HCT116 (cell line): ENCODE results near the gene SMTNL2. TPM values are rescaled to one million over a fixed set of nuclear protein-coding genes. Genes with fewer than 3 reads are reported as not detected.

Source experiments
- ATAC-seq: fragments of 200-7000 bp; cut with Tn5 transposase; 2 replicates; pipeline ENCODE4 v1.9.1; 2020; ENCODE audit warnings: mild to moderate bottlenecking, moderate library complexity
- BruUV-seq: library from RNA; stranded (reverse); fragments of 400-500 nt; replicated peaks from 2 replicates; lab custom pipeline; 2021; lab: Mats Ljungman, UMichigan
- CTCF ChIA-PET: fragments of 300-600 bp; sonication (Branson Sonifier 250); formaldehyde crosslinking; loops from one replicate; lab custom pipeline; 2021; ENCODE audit warnings: antibody characterized with exemption; lab: Charles Lee
- POLR2A ChIA-PET: fragments of 300-600, 350-600 bp; sonication (Branson Sonifier 250); formaldehyde crosslinking; loops from one replicate; lab custom pipeline; 2021; ENCODE audit warnings: antibody characterized with exemption; lab: Charles Lee
- RAD21 ChIA-PET, 2 experiments: fragments of 300-600 bp; sonication (Branson Sonifier 250); formaldehyde crosslinking; loops; one replicate each; lab custom pipeline; 2023; ENCODE audit warnings: low total read pairs in 2 of 2; ENCODE audit not compliant: uncharacterized antibody in 2 of 2, unreplicated experiment in 2 of 2, low non-redundant PET in 1 of 2; lab: Charles Lee
- DNase-seq: peaks from one replicate; pipeline ENCODE4 v3.0.0-alpha.2; 2010; ENCODE audit warnings: low read depth, low spot score
- H2AFZ ChIP-seq: fragments of 200-600 bp; shearing (Covaris generic), sonication (generic); 2 replicates; pipeline ENCODE4 v1.6.1; 2017; ENCODE audit warnings: low read depth, mixed run types, mixed read lengths, antibody characterized with exemption, low read length; ENCODE audit not compliant: poor library complexity, severe bottlenecking
- H3K27ac ChIP-seq: 2 replicates; pipeline ENCODE4 v1.5.1; 2012; ENCODE audit warnings: low read depth, low read length
- H3K27me3 ChIP-seq: fragments of 200-600 bp; sonication (generic); 2 replicates; pipeline ENCODE4 v1.6.1; 2016; ENCODE audit warnings: mixed run types, low read length, mixed read lengths; ENCODE audit not compliant: insufficient read depth
- H3K36me3 ChIP-seq, 2 experiments: fragments of 200-500 bp in 1 of 2; fragments of 200-600 bp in 1 of 2; sonication (Bioruptor generic) in 1 of 2; sonication (generic) in 1 of 2; 2 replicates each; pipeline versions ENCODE4 v1.5.1 to v1.6.1; 2014 to 2016; ENCODE audit warnings: low read length in 2 of 2, inconsistent platforms in 1 of 2, mixed read lengths in 1 of 2, mixed run types in 1 of 2; ENCODE audit not compliant: insufficient read depth in 2 of 2, control insufficient read depth in 1 of 2
- H3K4me1 ChIP-seq, 2 experiments: fragments of 200-600 bp in 1 of 2; sonication (generic) in 1 of 2; 2 replicates each; pipeline versions ENCODE4 v1.5.1 to v1.6.1; 2012 to 2017; ENCODE audit warnings: low read length in 2 of 2, inconsistent platforms in 1 of 2, mild to moderate bottlenecking in 1 of 2, mixed read lengths in 1 of 2, mixed run types in 1 of 2, moderate library complexity in 1 of 2; ENCODE audit not compliant: insufficient read depth in 2 of 2, control insufficient read depth in 1 of 2
- H3K4me2 ChIP-seq: fragments of 200-600 bp; sonication (generic); 2 replicates; pipeline ENCODE4 v1.6.1; 2017; ENCODE audit warnings: mixed run types, low read length, mixed read lengths
- H3K4me3 ChIP-seq, 2 experiments: fragments of 200-600 bp in 1 of 2; sonication (generic) in 1 of 2; replicated peaks in 1 of 2; 2 replicates each; pipeline ENCODE4 v1.5.1; 2011 to 2016; ENCODE audit warnings: low read length in 2 of 2, control low read depth in 1 of 2, low read depth in 1 of 2, mild to moderate bottlenecking in 1 of 2, mixed read lengths in 1 of 2, mixed run types in 1 of 2
- H3K79me2 ChIP-seq: fragments of 200-600 bp; sonication (generic); 2 replicates; pipeline ENCODE4 v1.6.1; 2017; ENCODE audit warnings: mild to moderate bottlenecking, mixed run types, low read length, moderate library complexity, mixed read lengths; ENCODE audit not compliant: insufficient read depth
- H3K9ac ChIP-seq: fragments of 200-600 bp; sonication (generic); 2 replicates; pipeline ENCODE4 v1.6.1; 2016; ENCODE audit warnings: low read length, mixed read lengths
- H3K9me2 ChIP-seq: fragments of 200-600 bp; sonication (generic), shearing (Covaris generic); 2 replicates; pipeline ENCODE4 v1.6.1; 2017; ENCODE audit warnings: mixed run types, mild to moderate bottlenecking, moderate library complexity; ENCODE audit not compliant: insufficient read depth
- H3K9me3 ChIP-seq, 2 experiments: fragments of 200-500 bp in 1 of 2; fragments of 200-600 bp in 1 of 2; sonication (Bioruptor generic) in 1 of 2; sonication (generic) in 1 of 2; 2 replicates each; pipeline ENCODE4 v1.6.1; 2014 to 2017; ENCODE audit warnings: low read length in 2 of 2, mixed read lengths in 2 of 2, inconsistent platforms in 1 of 2, low read depth in 1 of 2, mild to moderate bottlenecking in 1 of 2, mixed run types in 1 of 2, moderate library complexity in 1 of 2; ENCODE audit not compliant: control insufficient read depth in 1 of 2, insufficient read depth in 1 of 2
- H4K20me1 ChIP-seq: fragments of 200-600 bp; sonication (generic), shearing (Covaris generic); 2 replicates; pipeline ENCODE4 v1.6.1; 2017; ENCODE audit warnings: mixed run types, mild to moderate bottlenecking, moderate library complexity; ENCODE audit not compliant: insufficient read depth
- CEBPB ChIP-seq: IDR thresholded peaks from 2 replicates; pipeline ENCODE4 v1.6.1; 2012; ENCODE audit warnings: low read depth
- CTCF ChIP-seq, 3 experiments: fragments of 200-600 bp in 1 of 3; sonication (generic) in 1 of 3; IDR thresholded peaks in 2 of 3; conservative IDR thresholded peaks in 1 of 3; 2 replicates each; pipeline ENCODE4 v1.5.1; 2012 to 2017; ENCODE audit warnings: low read depth in 2 of 3, low read length in 2 of 3, antibody characterized with exemption in 1 of 3, borderline replicate concordance in 1 of 3, control low read depth in 1 of 3, mild to moderate bottlenecking in 1 of 3, mixed read lengths in 1 of 3, mixed run types in 1 of 3, moderate library complexity in 1 of 3; ENCODE audit not compliant: insufficient read depth in 1 of 3
- ELF1 ChIP-seq: IDR thresholded peaks from 2 replicates; pipeline ENCODE4 v1.6.1; 2012; ENCODE audit warnings: low read depth, borderline replicate concordance
- EZH2phosphoT487 ChIP-seq: fragments of 200-600 bp; IDR thresholded peaks from 2 replicates; pipeline ENCODE4 v1.6.1; 2018; ENCODE audit warnings: antibody characterized with exemption, borderline replicate concordance
- MAX ChIP-seq: IDR thresholded peaks from 2 replicates; pipeline ENCODE4 v1.6.1; 2012
- POLR2AphosphoS5 ChIP-seq: IDR thresholded peaks from 2 replicates; pipeline ENCODE4 v1.6.1; 2011; ENCODE audit warnings: mild to moderate bottlenecking, low read depth, low read length, moderate library complexity
- RAD21 ChIP-seq: IDR thresholded peaks from 2 replicates; pipeline ENCODE4 v1.6.1; 2012; ENCODE audit warnings: low read depth, mild to moderate bottlenecking
- SP1 ChIP-seq: IDR thresholded peaks from 2 replicates; pipeline ENCODE4 v1.6.1; 2012; ENCODE audit warnings: low read depth
- SRF ChIP-seq: IDR thresholded peaks from 2 replicates; pipeline ENCODE4 v1.6.1; 2012; ENCODE audit warnings: low read depth
- TCF7L2 ChIP-seq: IDR thresholded peaks from 2 replicates; pipeline ENCODE4 v1.7.0; 2011; ENCODE audit warnings: borderline replicate concordance, inconsistent platforms; ENCODE audit not compliant: insufficient read depth, insufficient read length; ENCODE audit errors: extremely low read depth
- YY1 ChIP-seq: IDR thresholded peaks from 2 replicates; pipeline ENCODE4 v1.6.1; 2011; ENCODE audit warnings: low read length, low read depth, moderate library complexity, mild to moderate bottlenecking; ENCODE audit not compliant: insufficient replicate concordance; ENCODE audit errors: extremely low read depth
- ZBTB33 ChIP-seq: IDR thresholded peaks from 2 replicates; pipeline ENCODE4 v1.6.1; 2011; ENCODE audit warnings: mild to moderate bottlenecking, low read length, moderate library complexity; ENCODE audit not compliant: insufficient replicate concordance; ENCODE audit errors: extremely low read depth
- ZFX ChIP-seq: fragments of 450-650 bp; IDR thresholded peaks from 2 replicates; pipeline ENCODE4 v1.6.1; 2017
- ZNF274 ChIP-seq: fragments of 200-500 bp; sonication (Bioruptor generic); IDR thresholded peaks from 2 replicates; pipeline ENCODE4 v1.6.1; 2014; ENCODE audit warnings: mild to moderate bottlenecking, low read depth, low read length, inconsistent platforms
- intact Hi-C: fragments of 100-400 bp; cut with micrococcal nuclease; formaldehyde crosslinking; loops from 2 replicates; pipeline ENCODE4 v1.10.0; 2022
- total RNA-seq: library from RNA; stranded (reverse); gene quantifications from one replicate; pipeline ENCODE4 v1.2.1, GENCODE V29; 2021; ENCODE audit not compliant: unreplicated experiment

SMTNL2 gene
- total RNA-seq, 1 experiment from 2014 or later: 2.3 TPM

GRCh38 chr17:4598776-4599504 lies 14.6 kb downstream of the SMTNL2 start:
- intact Hi-C loops: no loop called here
- H3K27me3 ChIP-seq: no peaks in the 10 kb centered on the region
- no peaks in the 10 kb centered on the region for H3K79me2 ChIP-seq
- no peaks in the 10 kb centered on the region for H4K20me1 ChIP-seq
- RAD21 ChIA-PET: no interaction called here
- DNase-seq: no peak
- no peak overlapping the region for H3K4me3 ChIP-seq
- ATAC-seq: no peak
- H3K4me2 ChIP-seq: no peak overlapping the region
- TF ChIP-seq YY1: no peak
- no peak for TF ChIP-seq POLR2AphosphoS5
- TF ChIP-seq MAX: no peak
- TF ChIP-seq ZFX: no peak
- no peak for TF ChIP-seq SRF
- no peak for TF ChIP-seq CEBPB
- no peak for TF ChIP-seq RAD21
- no peak for TF ChIP-seq ELF1
- TF ChIP-seq ZNF274: no peak
- TF ChIP-seq SP1: no peak
- TF ChIP-seq ZBTB33: no peak
- no peak for TF ChIP-seq CTCF (IDR thresholded peaks at IDR 0.05 in 2 of 3, conservative IDR thresholded peaks at IDR 0.05 in 1 of 3; ENCODE audit: borderline replicate concordance in 1 of 3, insufficient read depth in 1 of 3, low read depth in 2 of 3, low read length in 2 of 3)
- TF ChIP-seq EZH2phosphoT487: no peak
- no peak for TF ChIP-seq TCF7L2
- CTCF ChIA-PET: interaction anchor here (0.9 kb wide), 1 partner anchor 32 kb away, joined by 3 read pairs; no protein-coding TSS in a partner anchor
- H3K27ac ChIP-seq: no peak overlapping the region
- no peak overlapping the region for H2AFZ ChIP-seq
- BruUV-seq: no TSS peak
- POLR2A ChIA-PET: no interaction called here
- H3K9ac ChIP-seq: no peak overlapping the region
- H3K36me3 ChIP-seq: no peaks in the 10 kb centered on the region
- no peaks in the 10 kb centered on the region for H3K9me3 ChIP-seq
- H3K4me1 ChIP-seq: no peaks in the 10 kb centered on the region
- H3K9me2 ChIP-seq: no peaks in the 10 kb centered on the region
